Natural killer cell (primary cell): ENCODE data around the gene FOXP1. TPM values are rescaled to one million over a fixed set of nuclear protein-coding genes. Genes with fewer than 3 reads are reported as not detected.

Source experiments
- ATAC-seq, 3 donors: fragments of 150-1000 bp in 2 of 3; fragments of 200-7000 bp in 1 of 3; cut with Tn5 transposase; 1 replicate in 1 of 3; 2 replicates in 2 of 3; pipeline ENCODE4 v1.10.0; 2021; ENCODE audit warnings: mild to moderate bottlenecking in 2 of 3, moderate library complexity in 2 of 3
- DNase-seq, 2 donors: peaks; one replicate each; pipeline versions ENCODE4 v3.0.0 to v3.0.0-alpha.2; 2013 to 2021; ENCODE audit warnings: mixed read lengths in 1 of 2
- H3K27ac ChIP-seq: one replicate; pipeline ENCODE4 v1.5.1; 2013; ENCODE audit warnings: mild to moderate bottlenecking, low read length
- H3K27me3 ChIP-seq: one replicate; pipeline ENCODE4 v1.6.1; 2013; ENCODE audit warnings: low read length; ENCODE audit not compliant: control insufficient read depth, insufficient read depth
- H3K36me3 ChIP-seq: one replicate; pipeline ENCODE4 v1.6.1; 2013; ENCODE audit warnings: low read length; ENCODE audit not compliant: control insufficient read depth, insufficient read depth
- H3K4me1 ChIP-seq: one replicate; pipeline ENCODE4 v1.6.1; 2013; ENCODE audit warnings: low read length; ENCODE audit not compliant: control insufficient read depth, insufficient read depth
- H3K4me3 ChIP-seq: one replicate; pipeline ENCODE4 v1.5.1; 2013; ENCODE audit warnings: low read length
- H3K9me3 ChIP-seq: one replicate; pipeline ENCODE4 v1.6.1; 2013; ENCODE audit warnings: low read length; ENCODE audit not compliant: control insufficient read depth, insufficient read depth
- H3K27ac Mint-ChIP-seq, 2 donors: one replicate each; pipeline ENCODE4 v1.8.0; 2022; ENCODE audit warnings: mild to moderate bottlenecking in 2 of 2, mixed read lengths in 2 of 2, moderate library complexity in 1 of 2
- H3K27me3 Mint-ChIP-seq, 2 donors: one replicate each; pipeline ENCODE4 v1.8.0; 2022; ENCODE audit warnings: low read depth in 2 of 2, mixed read lengths in 2 of 2
- H3K36me3 Mint-ChIP-seq: one replicate; pipeline ENCODE4 v1.8.0; 2022; ENCODE audit warnings: mixed read lengths
- H3K4me1 Mint-ChIP-seq, 2 donors: one replicate each; pipeline ENCODE4 v1.8.0; 2022; ENCODE audit warnings: mixed read lengths in 2 of 2
- H3K4me3 Mint-ChIP-seq: one replicate; pipeline ENCODE4 v1.8.0; 2022; ENCODE audit warnings: mild to moderate bottlenecking, moderate library complexity, mixed read lengths
- H3K9me3 Mint-ChIP-seq, 2 donors: one replicate each; pipeline ENCODE4 v1.8.0; 2022; ENCODE audit warnings: mixed read lengths in 2 of 2
- CTCF ChIP-seq: fragments of 200-600 bp; IDR thresholded peaks from one replicate; pipeline ENCODE4 v1.8.0; 2022; ENCODE audit warnings: antibody characterized with exemption
- WGBS: methylation state at CpG from one replicate; pipeline ENCODE4 v1.1.7; 2013; ENCODE audit warnings: missing lambda C conversion rate; ENCODE audit not compliant: insufficient coverage; 5-methylcytosine and 5-hydroxymethylcytosine counted together
- intact Hi-C: fragments of 100-400 bp; cut with micrococcal nuclease; formaldehyde crosslinking; loops from one replicate; pipeline ENCODE4 v1.14.2; 2022
- total RNA-seq, 4 donors: library from RNA; stranded (reverse); fragments of 120-200 nt in 1 of 4; gene quantifications; one replicate each; pipeline versions ENCODE4 v1.2.3 to v1.2.4, GENCODE V29; 2013 to 2022

FOXP1 gene
- total RNA-seq, 3 donors from 2014 or later (not counting 1 experiment from before 2014, with no cell fraction given): 166 to 185 (median 166) TPM

- no peaks in the 10 kb centered on the region for H3K27me3 ChIP-seq
- H3K36me3 ChIP-seq: no peaks in the 10 kb centered on the region
- H3K4me1 Mint-ChIP-seq: peaks cover 0 to under 1% of the 10 kb centered on the region in 2 donors
- no peak overlapping the region for H3K27ac Mint-ChIP-seq
- no peaks in the 10 kb centered on the region for H3K9me3 Mint-ChIP-seq
- H3K4me3 ChIP-seq: no peak overlapping the region
- H3K4me1 ChIP-seq: no peaks in the 10 kb centered on the region
- no peaks in the 10 kb centered on the region for H3K9me3 ChIP-seq
- H3K36me3 Mint-ChIP-seq: no peaks in the 10 kb centered on the region
- DNase-seq (no peak), ATAC-seq (no peak)
- intact Hi-C loops: no loop called here
- H3K4me3 Mint-ChIP-seq: no peak overlapping the region
- no peaks in the 10 kb centered on the region for H3K27me3 Mint-ChIP-seq
- no peak overlapping the region for H3K27ac ChIP-seq
- no peak for TF ChIP-seq CTCF
- WGBS: 88% methylated on average over 6 of the region's 6 CpGs
Observed at GRCh38 chr3:71180524-71180923, 403.0 kb downstream of the FOXP1 start.

- Histone ChIP-seq H3K4me1 (no peaks in the 10 kb centered on the region), H3K9me3 (no peaks in the 10 kb centered on the region), H3K4me3 (no peak overlapping the region), H3K36me3 (no peaks in the 10 kb centered on the region), H3K27me3 (no peaks in the 10 kb centered on the region), H3K27ac (no peak overlapping the region)
- H3K36me3 Mint-ChIP-seq: no peaks in the 10 kb centered on the region
- no peaks in the 10 kb centered on the region for H3K27me3 Mint-ChIP-seq
- no peak overlapping the region for H3K4me3 Mint-ChIP-seq
- ATAC-seq (no peak), DNase-seq (no peak)
- H3K9me3 Mint-ChIP-seq: no peaks in the 10 kb centered on the region
- no peak overlapping the region for H3K27ac Mint-ChIP-seq
- TF ChIP-seq CTCF: no peak
- H3K4me1 Mint-ChIP-seq: no peaks in the 10 kb centered on the region
- intact Hi-C loops: no loop called here
- WGBS: 94% methylated on average over 4 of the region's 4 CpGs
Observed at GRCh38 chr3:71177375-71177774, 406.2 kb downstream of the FOXP1 start.

- H3K36me3 ChIP-seq: no peaks in the 10 kb centered on the region
- TF ChIP-seq CTCF: no peak
- H3K9me3 ChIP-seq: no peaks in the 10 kb centered on the region
- intact Hi-C loops: no loop called here
- no peaks in the 10 kb centered on the region for H3K4me1 ChIP-seq
- no peaks in the 10 kb centered on the region for H3K27me3 ChIP-seq
- Mint-ChIP-seq H3K4me1 (no peaks in the 10 kb centered on the region), H3K4me3 (no peak overlapping the region), H3K9me3 (no peaks in the 10 kb centered on the region), H3K27me3 (no peaks in the 10 kb centered on the region), H3K27ac (no peak overlapping the region), H3K36me3 (no peaks in the 10 kb centered on the region)
- no peak for ATAC-seq
- WGBS: 97% methylated on average over 5 of the region's 5 CpGs
- H3K27ac ChIP-seq: no peak overlapping the region
- DNase-seq: no peak
- no peak overlapping the region for H3K4me3 ChIP-seq
Observed at GRCh38 chr3:71176366-71176765, 407.2 kb downstream of the FOXP1 start.

- Mint-ChIP-seq H3K9me3 (no peaks in the 10 kb centered on the region), H3K27ac (no peak overlapping the region), H3K4me3 (no peak overlapping the region), H3K4me1 (no peaks in the 10 kb centered on the region), H3K27me3 (no peaks in the 10 kb centered on the region), H3K36me3 (no peaks in the 10 kb centered on the region)
- H3K4me1 ChIP-seq: no peaks in the 10 kb centered on the region
- DNase-seq: no peak
- no peaks in the 10 kb centered on the region for H3K9me3 ChIP-seq
- no peak for TF ChIP-seq CTCF
- WGBS: 98% methylated on average over 5 of the region's 5 CpGs
- H3K4me3 ChIP-seq: no peak overlapping the region
- H3K36me3 ChIP-seq: no peaks in the 10 kb centered on the region
- intact Hi-C loops: no loop called here
- ATAC-seq: no peak
- H3K27ac ChIP-seq: no peak overlapping the region
- no peaks in the 10 kb centered on the region for H3K27me3 ChIP-seq
Observed at GRCh38 chr3:71175691-71176365, 407.7 kb downstream of the FOXP1 start.
